Measurements from ENCODE around the gene MIEF2. TPM values are rescaled to one million over a fixed set of nuclear protein-coding genes. Genes with fewer than 3 reads are reported as not detected.

The MIEF2 gene
- polyA plus RNA-seq, 1 donor from 2014 or later: 74.9 TPM

DNA sequence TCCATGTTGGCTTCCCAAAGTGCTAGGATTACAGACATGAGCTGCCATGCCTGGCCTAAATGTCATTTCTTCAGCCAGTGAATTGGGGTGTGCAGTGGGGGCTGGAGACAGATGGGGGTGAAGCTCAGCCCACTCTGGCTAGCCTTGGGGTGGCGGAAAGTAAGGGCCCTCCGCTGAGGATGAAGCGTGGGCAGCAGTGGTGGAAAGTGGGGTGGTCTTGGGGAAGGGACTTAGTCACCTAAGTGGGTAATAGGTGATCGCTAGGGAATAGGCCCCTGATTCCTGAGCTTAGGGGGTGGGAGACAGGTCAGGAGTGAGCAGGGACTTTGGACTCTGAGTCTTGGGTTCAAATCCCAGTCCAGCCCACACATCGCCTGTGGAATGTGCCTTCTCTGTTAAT lies 32.8 kb upstream of the MIEF2 start:
- H3K27ac ChIP-seq (ENCODE audit: low read length): no peak overlapping the region
- no peak overlapping the region for H3K9ac ChIP-seq (ENCODE audit: low read length)
- H3K79me2 ChIP-seq (replicated peaks; ENCODE audit: insufficient read depth, low read length): peaks cover 52% of the 10 kb centered on the region
- no peaks in the 10 kb centered on the region for H3K36me3 ChIP-seq (ENCODE audit: insufficient read depth, low read length)
- H3K4me2 ChIP-seq (ENCODE audit: low read length): no peak overlapping the region
- H3K4me3 ChIP-seq (ENCODE audit: low read length): no peak overlapping the region
- H3K9me3 ChIP-seq (ENCODE audit: low read length): no peaks in the 10 kb centered on the region
- no peaks in the 10 kb centered on the region for H3K27me3 ChIP-seq (ENCODE audit: insufficient read depth, low read depth, low read length)
- H2AFZ ChIP-seq (ENCODE audit: low read depth, low read length): no peak overlapping the region
- peaks cover 3% of the 10 kb centered on the region for H3F3A ChIP-seq (ENCODE audit: insufficient read depth, low read length, poor library complexity, severe bottlenecking)
- TF ChIP-seq POLR2AphosphoS5 (IDR thresholded peaks at IDR 0.05): no peak
- TF ChIP-seq CTCF (IDR thresholded peaks at IDR 0.05; ENCODE audit: poor library complexity, severe bottlenecking): no peak
- TF ChIP-seq TAF1 (IDR thresholded peaks at IDR 0.05; ENCODE audit: low read depth): no peak
- TF ChIP-seq, protein P1, sequence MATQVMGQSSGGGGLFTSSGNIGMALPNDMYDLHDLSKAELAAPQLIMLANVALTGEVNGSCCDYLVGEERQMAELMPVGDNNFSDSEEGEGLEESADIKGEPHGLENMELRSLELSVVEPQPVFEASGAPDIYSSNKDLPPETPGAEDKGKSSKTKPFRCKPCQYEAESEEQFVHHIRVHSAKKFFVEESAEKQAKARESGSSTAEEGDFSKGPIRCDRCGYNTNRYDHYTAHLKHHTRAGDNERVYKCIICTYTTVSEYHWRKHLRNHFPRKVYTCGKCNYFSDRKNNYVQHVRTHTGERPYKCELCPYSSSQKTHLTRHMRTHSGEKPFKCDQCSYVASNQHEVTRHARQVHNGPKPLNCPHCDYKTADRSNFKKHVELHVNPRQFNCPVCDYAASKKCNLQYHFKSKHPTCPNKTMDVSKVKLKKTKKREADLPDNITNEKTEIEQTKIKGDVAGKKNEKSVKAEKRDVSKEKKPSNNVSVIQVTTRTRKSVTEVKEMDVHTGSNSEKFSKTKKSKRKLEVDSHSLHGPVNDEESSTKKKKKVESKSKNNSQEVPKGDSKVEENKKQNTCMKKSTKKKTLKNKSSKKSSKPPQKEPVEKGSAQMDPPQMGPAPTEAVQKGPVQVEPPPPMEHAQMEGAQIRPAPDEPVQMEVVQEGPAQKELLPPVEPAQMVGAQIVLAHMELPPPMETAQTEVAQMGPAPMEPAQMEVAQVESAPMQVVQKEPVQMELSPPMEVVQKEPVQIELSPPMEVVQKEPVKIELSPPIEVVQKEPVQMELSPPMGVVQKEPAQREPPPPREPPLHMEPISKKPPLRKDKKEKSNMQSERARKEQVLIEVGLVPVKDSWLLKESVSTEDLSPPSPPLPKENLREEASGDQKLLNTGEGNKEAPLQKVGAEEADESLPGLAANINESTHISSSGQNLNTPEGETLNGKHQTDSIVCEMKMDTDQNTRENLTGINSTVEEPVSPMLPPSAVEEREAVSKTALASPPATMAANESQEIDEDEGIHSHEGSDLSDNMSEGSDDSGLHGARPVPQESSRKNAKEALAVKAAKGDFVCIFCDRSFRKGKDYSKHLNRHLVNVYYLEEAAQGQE (IDR thresholded peaks at IDR 0.05; ENCODE audit: borderline replicate concordance): no peak
- no peak for TF ChIP-seq SMC3 (conservative IDR thresholded peaks at IDR 0.05; ENCODE audit: poor library complexity)
- no peak for TF ChIP-seq EP300 (conservative IDR thresholded peaks at IDR 0.05; ENCODE audit: poor library complexity, severe bottlenecking)
- no peak for TF ChIP-seq MXI1 (conservative IDR thresholded peaks at IDR 0.05; ENCODE audit: poor library complexity, severe bottlenecking)
- no peak for TF ChIP-seq RAD21 (conservative IDR thresholded peaks at IDR 0.05)
- TF ChIP-seq EZH2 (IDR thresholded peaks at IDR 0.05; ENCODE audit: borderline replicate concordance, insufficient read depth, low read length, poor library complexity, severe bottlenecking): no peak
- H3K9me2 ChIP-seq (ENCODE audit: insufficient read depth, low read length): no peaks in the 10 kb centered on the region
- no peaks in the 10 kb centered on the region for H4K20me1 ChIP-seq (ENCODE audit: insufficient read depth)

- Histone ChIP-seq H3F3A (ENCODE audit: insufficient read depth, low read length, poor library complexity, severe bottlenecking) (peaks cover 3% of the 10 kb centered on the region), H3K27me3 (ENCODE audit: insufficient read depth, low read depth, low read length) (no peaks in the 10 kb centered on the region), H3K79me2 (replicated peaks; ENCODE audit: insufficient read depth, low read length) (peaks cover 52% of the 10 kb centered on the region), H3K4me2 (ENCODE audit: low read length) (no peak overlapping the region), H3K9ac (ENCODE audit: low read length) (no peak overlapping the region), H4K20me1 (ENCODE audit: insufficient read depth) (no peaks in the 10 kb centered on the region), H3K9me2 (ENCODE audit: insufficient read depth, low read length) (no peaks in the 10 kb centered on the region), H3K9me3 (ENCODE audit: low read length) (no peaks in the 10 kb centered on the region), H3K36me3 (ENCODE audit: insufficient read depth, low read length) (no peaks in the 10 kb centered on the region), H3K4me3 (ENCODE audit: low read length) (no peak overlapping the region), H3K27ac (ENCODE audit: low read length) (no peak overlapping the region), H2AFZ (ENCODE audit: low read depth, low read length) (no peak overlapping the region)
- TF ChIP-seq POLR2AphosphoS5 (IDR thresholded peaks at IDR 0.05) (no peak), MXI1 (conservative IDR thresholded peaks at IDR 0.05; ENCODE audit: poor library complexity, severe bottlenecking) (no peak)
Measured at GRCh38 chr17:18228176-18228682, 32.2 kb upstream of the MIEF2 start.
